NCI-H2107 treated with DMSO at 0.1 percent for 48 hours (cell line): ENCODE results near the gene TLR3.
"Not testable (repeated sequence)": the region's sequence is repeated elsewhere in the genome, so short reads cannot be mapped to it uniquely, and the experiment has no call there.

Experiments
- DNase-seq: peaks from one replicate; lab custom pipeline; 2025; ENCODE audit not compliant: unreplicated experiment; lab: John Stamatoyannopoulos, UW

TLR3 gene

DNA sequence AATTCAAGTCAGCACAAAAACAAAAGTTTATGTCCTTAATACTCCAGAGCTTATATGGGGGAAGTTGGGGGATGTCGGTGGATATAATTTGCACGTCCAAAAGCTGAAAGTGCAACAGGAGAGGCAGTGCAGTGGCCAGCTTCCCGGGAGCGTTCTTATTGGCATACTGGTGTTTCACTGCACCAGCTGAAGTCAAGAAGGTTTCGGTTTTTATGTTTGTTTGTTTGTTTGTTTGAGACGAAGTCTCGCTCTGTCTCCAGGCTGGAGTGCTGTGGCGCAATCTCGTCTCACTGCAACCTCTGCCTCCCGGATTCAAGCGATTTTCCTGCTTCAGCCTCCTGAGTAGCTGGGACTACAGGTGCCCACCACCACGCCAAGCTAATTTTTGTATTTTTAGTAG lies 28.6 kb upstream of the TLR3 start:
- DNase-seq: no peak

DNA sequence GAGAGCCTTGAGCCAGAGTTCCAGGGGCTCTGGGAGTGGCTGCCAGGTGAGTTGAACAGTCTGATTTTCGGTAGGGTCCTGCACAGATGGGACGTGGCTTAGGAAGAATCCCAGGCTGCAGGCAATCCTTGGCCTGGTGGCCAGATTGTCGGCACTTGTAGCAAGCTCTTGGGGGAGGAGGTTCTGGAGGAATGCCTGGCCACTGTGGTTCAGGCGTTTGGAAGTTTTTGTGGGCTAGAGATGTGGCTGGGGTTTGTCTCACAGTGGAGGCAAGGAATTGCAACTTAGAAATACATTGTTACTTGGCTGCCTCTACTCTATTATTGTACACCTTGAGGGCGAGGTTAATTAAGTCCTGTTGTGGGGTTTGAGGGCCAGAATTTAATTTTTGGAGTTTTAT lies 21.5 kb upstream of the TLR3 start:
- DNase-seq: not testable (repeated sequence)

DNA sequence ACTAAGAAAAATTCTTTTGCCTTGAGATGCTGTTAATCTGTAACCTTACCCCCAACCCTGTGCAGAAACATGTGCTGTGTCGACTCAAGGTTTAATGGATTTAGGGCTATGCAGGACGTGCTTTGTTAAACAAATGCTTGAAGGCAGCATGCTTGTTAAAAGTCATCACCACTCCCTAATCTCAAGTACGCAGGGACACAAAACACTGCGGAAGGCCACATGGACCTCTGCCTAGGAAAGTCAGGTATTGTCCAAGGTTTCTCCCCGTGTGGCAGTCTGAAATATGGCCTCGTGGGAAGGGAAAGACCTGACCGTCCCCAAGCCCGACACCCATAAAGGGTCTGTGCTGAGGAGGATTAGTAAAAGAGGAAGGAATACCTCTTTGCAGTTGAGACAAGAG lies 18.8 kb upstream of the TLR3 start:
- not testable (repeated sequence) for DNase-seq

DNA sequence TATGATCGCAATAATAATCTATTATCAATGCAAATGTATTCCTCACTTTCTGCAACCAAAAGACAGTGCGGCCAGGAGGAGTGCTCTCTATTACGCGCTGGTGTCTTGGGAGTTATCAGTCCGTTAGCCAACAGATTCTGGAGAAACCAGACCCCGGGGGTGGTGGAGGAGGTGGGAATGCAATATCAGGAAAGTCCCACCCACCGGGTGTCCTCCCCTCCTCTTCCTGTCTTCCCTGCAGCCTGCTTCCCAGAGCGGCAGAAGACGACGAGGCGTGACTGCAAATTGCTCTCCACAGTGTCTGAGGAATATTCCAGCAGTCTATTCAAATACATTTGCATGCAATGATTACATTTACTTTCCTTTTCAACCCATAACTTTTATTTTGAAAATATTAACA lies 17.9 kb upstream of the TLR3 start:
- no peak for DNase-seq

DNA sequence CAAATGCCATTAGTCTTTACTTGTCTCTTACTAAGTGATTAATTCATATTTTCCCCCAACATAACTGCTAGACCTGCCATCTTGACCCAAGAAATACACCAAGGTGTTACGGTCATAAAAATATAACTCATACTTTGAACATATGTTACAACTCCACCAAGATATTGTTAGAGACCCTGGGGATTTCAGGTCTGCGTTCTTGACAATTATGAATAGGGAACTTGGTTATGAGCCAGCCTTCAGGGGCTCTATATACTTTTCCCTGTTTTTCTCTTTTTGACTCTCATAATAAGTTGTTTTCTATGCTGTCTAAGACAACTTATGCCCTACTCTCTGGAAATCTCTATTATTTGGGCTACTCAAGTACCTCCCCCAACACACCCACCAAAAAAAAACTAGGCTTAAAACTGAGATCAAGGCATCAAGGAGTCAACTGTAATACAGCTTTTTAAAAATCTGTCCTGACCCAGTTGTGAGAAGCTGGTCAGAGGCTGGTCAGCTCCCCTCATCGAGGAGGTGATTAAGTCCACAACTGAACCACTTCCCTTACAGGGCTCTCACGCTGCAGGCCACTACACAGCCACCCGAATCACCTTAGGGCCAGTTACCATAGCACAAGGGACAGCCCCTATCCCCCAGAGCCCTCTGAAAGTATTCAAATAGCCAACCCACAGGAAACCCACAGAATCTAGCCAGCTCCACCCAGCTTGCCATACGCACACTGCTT lies 10.5 kb upstream of the TLR3 start:
- DNase-seq: no peak

DNA sequence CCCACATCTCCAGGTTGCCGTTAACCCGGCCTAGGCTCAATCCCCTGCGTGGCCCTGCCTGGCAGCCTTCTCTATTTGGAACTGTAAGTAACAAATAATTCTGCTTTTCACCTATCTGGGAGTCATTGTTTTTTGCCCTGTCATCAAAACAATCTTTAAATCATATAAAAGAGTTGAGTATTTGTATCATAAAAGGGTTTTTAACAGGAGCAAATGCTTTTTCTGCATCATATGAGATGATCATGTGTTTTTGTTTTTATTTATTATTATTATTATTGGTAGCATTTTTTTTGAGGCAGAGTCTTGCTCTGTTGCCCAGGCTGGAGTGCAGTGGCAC lies 10.0 kb upstream of the TLR3 start:
- DNase-seq: no peak

DNA sequence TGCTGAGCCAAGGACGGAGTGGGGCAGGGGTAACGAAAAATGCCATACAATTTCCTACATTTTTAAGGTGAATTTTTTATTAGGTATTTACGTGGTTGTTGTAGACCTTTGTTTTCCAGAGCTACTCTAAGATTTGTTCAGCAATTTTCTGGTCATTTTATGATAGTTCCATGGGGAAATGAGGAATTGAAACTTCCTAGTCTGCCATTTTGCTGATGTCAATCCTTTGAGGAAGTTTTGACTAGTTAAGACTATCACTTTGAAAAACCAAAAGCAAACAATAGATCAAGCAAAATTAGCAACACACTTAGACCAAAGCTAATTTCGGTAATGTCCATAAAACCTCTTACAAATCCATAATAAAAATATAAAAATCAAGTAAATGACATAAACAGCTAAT lies 7.0 kb upstream of the TLR3 start:
- DNase-seq: no peak

DNA sequence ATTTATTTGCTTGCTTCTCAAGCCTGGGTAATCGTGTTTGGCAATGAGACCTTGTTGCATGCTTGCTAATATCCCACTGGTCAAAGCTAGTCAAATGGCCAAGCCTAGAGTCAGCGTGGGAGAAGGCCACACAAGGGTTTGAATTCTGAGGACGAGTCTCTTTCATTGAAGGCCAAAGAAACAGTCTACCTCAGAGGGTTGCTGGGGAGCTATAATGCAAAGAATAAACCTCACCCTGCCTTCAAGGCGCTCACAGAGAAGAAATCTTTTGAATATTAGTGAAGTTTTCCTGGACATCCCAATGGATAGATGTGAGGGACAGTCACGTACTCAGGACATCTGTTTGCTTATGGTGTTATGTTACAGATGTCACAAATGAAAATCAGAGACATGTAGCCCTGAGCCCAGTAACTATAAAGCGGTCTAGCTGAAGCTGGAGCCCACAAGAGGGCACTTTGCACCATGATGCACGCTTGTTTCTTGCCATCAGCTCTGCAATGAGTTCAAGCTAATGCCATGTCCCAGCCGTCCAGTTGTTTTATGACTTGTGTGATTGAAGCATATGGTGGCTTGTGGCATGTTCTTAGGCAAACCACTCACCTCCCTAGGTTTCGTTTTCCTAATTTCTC lies 1.1 kb upstream of the TLR3 start:
- peak; percentile 36 for DNase-seq

DNA sequence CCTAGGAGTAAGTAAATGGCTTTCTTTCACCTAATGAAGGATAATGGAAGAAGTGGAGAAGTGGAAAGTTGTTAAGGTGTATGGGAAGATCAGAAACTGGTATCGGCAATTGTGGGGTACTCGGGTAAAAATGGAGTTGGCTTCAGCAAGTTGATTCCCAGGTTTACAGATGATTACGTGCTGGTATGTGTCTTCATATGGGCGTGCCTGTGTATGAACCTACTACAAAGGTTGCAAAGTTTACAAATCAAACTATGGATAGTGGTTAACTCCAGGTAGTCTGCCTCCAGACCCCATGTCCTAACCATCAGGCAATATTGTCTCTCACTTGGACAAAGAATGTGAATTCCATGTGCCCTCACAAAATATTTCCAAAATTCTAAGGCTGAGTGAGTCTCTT lies 773 bp downstream of the TLR3 start:
- DNase-seq: no peak

DNA sequence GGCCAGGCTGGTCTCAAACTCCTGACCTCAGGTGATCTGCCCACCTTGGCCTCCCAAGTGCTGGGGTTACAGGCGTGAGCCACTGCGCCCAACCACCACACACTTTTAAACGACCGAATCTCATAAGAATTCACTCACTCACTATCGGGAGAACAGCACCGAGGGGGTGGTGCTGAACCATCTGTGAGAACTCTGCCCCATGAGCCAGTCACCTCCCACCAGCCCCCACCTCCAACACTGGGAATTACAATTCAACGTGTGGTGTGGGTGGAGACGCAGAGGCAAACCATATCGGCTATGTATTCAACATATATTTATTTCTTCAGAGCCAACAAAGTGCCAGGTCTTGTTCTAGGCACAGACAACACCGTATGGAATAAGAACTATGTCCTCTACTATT lies 3.6 kb downstream of the TLR3 start:
- DNase-seq: no peak

DNA sequence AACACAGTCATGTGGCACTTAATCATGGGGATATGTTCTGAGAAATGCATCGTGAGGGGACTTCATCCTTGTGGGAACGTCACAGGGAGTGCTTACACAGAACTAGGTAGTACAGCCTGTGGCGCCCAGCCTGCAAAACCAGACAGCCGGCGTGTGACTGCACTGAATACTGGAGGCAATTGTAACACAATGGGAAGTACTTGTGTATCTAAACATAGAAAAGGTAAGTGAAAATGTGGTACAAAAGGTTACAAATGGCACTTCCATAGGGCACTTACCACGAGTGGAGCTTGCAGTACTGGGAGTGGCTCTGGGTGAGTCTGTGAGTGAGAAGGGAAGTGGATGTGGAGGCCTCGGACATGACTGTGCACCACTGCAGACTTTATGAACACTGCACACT lies 5.2 kb downstream of the TLR3 start:
- peak; percentile 2 for DNase-seq

DNA sequence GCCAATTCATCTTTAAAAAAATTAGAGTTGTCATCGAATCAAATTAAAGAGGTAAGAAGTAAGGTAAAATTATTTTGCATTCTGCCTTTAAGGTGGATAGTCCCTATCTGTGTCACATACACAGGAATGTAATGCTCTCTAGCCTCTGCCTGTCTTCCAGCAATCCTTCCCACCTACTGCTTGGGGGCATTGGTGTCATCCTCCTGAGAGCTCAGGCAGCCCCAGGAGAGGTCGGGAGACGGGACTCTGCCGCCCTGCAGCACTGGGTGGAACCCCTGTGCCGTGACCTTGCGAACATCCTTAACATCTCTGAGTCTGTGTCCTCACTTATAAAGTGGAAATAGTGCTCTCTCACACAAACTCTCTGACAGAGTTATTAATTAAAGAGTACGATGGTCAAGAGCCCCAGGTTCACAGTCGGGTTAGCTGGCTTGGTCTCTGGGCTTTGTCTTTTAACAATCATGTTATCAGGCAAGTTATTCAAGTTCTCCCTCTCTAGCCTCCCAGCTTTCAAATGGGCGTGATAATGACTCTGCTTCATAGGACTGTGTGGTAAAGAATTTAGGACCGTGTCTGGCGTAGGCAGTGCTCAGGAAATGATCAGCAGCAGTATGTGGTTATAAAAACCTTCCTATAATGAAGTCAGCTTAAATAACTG lies 10.2 kb downstream of the TLR3 start:
- no peak for DNase-seq

DNA sequence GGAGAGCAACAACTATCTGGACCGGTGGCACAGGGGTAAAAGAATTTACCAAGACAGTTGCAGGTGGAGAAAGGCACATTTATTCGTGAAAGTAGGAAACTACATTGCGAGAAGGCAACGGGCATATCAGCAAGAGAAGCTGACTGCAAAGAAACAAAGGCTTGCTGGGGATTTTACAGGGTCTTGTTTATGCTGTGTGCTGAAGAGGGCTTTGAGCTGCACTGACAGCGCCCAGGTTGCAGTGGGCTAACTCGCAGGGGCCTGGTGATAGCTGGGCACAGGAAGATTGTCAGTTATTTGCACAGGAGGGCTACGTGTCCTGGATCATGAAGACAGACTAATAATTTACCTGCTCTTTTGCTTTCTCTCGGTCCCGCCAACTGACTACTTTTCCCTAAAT lies 10.7 kb downstream of the TLR3 start:
- DNase-seq: no peak

DNA sequence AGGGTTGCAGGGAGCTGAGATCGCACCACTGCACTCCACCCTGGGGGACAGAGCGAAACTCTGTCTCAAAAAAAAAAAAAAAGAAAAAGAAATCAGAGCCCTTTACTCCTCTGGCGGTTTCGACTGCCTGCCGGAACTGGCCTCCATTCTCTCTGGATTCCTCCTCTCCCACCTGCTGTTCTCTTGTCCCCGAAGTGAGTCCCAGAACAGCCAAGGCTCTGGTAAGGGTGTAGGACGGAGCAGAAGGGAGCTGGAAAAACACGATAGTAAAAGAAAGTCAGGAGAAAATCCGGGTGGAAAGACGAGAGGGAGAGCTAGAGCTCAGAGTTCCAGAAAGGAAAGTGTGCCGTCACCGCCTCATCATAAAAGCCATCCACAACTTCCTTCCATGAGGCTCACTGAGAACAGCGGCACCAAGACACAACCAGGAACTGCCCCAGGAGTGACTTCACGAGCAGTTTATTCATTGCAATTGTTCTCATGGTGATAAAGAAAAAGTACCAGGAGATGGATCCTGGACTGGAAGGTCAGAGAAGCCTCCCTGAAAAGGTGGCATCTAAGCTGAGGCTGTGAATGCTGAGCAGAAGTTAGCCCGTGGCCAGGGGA lies 12.3 kb downstream of the TLR3 start:
- no peak for DNase-seq

DNA sequence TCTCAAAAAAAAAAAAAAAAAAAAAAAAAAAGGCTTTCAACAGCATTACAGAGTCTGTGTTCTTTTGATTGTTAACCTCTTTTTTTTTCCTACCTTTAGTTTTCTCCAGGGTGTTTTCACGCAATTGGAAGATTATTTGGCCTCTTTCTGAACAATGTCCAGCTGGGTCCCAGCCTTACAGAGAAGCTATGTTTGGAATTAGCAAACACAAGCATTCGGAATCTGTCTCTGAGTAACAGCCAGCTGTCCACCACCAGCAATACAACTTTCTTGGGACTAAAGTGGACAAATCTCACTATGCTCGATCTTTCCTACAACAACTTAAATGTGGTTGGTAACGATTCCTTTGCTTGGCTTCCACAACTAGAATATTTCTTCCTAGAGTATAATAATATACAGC lies 13.3 kb downstream of the TLR3 start:
- DNase-seq: no peak

DNA sequence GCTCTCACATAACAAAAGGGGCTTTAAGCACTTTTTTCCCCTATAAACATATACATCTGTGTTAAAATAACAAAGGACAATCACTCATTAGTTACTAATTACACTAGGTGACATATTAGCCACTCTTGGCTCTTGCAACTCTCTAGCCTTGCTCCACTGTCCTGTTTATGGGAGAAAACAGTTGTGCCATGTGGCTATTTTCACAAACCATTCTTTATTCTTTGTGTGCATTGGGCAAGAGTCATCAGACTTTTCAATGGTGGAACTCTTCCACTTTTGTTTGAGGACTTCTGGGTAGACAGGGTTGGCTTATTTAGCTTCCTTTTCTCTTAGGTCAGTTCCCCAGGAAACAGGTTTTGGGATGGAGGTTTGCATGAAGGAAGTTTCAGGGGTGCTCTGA lies 19.6 kb downstream of the TLR3 start:
- no peak for DNase-seq

DNA sequence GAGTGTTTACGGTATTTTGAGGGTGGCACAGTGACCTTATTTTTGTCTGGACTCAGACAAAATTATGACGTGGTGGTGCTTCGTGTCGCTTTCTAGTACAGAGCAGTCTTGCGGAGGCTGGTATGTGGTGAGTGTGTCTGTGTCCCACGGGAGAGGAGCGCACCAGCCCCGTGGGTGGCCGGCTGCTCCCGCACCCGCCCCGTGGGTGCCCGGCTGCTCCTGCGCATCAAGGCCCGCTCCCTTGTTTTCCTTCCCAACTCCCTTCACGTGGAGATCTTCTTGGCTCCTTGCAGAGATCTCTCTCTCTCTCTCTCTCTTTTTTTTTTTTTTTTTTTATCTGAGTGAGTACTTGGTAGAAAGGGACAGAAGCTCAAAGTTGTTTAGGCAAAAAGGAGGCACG lies 23.3 kb downstream of the TLR3 start:
- no peak for DNase-seq

DNA sequence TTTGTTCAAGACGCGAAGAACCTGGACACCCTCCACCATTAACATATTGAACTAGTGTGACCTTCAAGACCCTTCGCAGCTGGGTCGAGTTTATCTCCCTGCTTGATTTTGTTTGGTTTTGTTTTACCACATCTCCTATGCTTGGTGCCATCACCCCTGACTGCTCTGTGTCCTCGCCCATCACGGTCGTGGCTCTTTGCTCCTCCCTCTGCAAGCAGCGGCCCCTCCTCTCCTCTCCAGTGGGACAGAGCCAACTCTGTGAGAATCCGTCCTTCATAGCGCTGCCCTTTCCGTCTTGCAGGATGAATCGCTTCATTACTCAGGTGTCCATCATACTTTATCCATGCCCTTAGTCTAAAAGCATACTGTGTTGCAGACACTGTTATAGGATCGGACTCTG lies 26.4 kb downstream of the TLR3 start:
- no peak for DNase-seq

DNA sequence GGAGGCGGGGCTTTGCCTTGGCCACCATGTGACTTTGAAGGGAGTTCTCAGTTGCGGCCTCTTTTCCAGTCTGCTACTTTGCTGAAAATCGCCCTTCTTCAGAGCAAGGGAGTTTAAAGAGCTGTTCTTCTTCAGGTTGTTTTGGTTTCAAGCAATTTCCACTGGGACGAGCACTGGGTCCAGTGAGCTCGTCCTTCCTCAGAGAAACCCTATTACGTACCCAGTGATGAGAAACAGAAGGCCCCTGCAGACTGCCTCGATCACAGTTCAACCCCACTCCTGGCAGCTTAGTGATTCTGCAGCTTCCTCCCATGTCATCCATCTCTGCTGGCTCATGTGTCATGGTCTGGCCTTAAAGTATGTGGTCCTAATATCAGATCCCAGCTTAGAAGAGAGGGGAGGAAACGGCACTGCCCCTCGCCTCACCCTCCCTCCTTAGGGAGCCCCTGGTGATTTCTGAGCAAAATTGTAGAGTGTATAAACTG lies 27.8 kb downstream of the TLR3 start:
- no peak for DNase-seq

DNA sequence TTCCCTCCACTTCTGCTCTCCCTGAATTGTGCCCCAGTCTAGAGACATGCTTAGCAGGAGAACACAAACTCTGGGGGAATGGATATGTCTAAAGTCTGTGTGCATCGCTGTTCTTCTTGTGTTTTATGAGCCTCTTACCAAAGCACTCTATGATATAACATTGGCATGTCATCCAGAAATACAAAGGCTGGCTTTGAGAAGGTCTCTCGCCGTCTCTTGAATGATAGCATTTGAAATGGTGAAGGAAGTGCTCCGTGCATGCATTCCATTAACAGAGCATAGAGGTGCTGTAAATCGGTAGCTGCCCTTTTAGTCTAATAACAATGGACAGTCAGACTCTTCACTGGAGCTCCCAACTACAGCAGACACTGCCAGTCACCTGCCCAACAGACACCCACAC lies 28.4 kb downstream of the TLR3 start:
- no peak for DNase-seq

DNA sequence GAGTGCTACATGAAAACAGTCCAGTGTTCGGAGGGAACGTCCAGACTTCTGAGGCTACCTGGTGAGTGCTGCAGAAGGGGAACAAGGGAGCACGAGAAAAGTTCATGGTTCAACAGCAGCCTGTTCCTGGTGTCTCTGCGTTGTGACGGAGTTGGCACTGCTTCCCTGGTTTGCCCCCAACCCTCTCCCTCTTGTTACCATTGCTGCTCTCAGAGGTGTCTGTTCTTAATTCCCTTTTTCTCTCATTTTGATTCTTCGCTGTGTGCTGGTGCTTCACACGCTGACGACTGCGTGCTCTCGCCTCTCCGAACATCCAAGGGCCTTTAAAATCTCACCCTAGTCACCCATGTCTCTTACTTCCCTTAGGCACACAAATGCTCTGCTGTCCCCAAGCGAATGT lies 34.0 kb downstream of the TLR3 start:
- no peak for DNase-seq
